Activated CD8-positive, alpha-beta memory T cell treated with anti-CD3 and anti-CD28 coated beads for 1 hour (primary cell): ENCODE measurements around the gene PRKACB.
"Not testable (repeated sequence)": the region's sequence is repeated elsewhere in the genome, so short reads cannot be mapped to it uniquely, and the experiment has no call there.

Source experiments
- DNase-seq, 2 donors: peaks; one replicate each; pipeline ENCODE4 v3.0.0-alpha.2; 2020; ENCODE audit warnings: low read depth in 1 of 2; ENCODE audit errors: extremely low read depth in 1 of 2

The PRKACB gene

DNA sequence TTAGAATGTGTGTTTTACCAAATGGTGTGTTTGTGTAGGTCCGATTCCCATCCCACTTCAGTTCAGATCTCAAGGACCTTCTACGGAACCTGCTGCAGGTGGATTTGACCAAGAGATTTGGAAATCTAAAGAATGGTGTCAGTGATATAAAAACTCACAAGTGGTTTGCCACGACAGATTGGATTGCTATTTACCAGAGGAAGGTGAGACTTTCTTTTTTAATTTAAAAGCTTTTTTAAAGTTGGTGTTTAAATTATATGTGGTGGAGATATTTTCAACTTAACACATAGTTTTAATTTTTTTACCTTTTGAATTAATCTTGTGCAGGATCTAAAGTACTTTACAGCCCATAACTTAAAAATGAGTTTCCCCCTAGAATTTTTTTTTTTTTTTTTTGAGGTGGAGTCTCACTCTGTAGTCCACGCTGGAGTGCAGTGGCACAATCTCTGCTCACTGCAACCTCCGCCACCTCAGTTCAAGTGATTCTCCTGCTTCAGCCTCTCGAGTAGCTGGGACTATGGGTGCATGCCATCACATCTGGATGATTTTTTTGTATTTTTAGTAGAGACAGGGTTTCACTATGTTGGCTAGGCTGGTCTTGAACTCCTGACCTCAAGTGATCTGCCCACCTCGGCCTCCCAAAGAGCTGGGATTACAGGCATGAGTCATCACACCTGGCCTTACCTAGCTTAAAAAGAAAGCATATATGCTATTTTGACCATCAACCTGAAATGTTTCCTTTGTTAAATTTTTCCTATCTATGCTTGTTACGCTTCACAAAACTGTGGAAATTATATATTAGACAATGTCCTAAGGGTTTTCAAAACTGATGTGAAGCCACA, 70.3 kb downstream of the PRKACB start:
- no peak for DNase-seq

GRCh38 chr1:84217239-84217638, 73.2 kb downstream of the PRKACB start:
- DNase-seq, result no peak

DNA sequence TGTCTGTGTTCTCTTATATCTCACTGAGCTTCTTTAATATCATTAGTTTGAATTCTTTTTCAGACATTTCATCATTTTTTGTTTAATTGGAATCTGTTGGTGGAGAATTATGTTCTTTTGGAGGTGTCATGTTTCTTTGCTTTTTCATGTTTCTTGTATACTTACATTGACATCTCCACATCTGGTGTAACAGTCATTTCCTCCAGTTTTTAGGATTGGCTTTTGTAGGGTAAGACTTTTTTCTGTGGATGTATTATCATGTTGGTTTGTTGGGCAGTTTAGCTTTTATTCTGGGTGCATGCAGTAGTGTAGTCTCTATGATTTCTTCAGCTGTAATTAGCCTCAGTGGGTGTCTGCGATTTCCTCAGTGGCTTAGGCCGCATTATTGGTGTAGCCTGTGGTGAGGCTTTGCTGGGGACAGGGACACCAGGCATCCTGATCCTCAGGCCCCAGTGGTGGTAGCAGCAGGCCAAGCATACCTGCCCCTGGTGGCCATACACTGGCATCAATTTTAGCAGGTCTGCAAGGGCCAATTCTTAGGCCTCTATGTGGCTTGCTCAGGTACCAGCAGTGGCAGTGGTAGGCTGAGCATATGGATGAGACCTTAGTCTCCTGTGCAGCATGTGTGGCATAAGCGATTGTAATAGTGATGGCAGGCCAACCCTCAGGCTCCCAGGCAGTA, 79.8 kb downstream of the PRKACB start:
- no peak for DNase-seq

DNA sequence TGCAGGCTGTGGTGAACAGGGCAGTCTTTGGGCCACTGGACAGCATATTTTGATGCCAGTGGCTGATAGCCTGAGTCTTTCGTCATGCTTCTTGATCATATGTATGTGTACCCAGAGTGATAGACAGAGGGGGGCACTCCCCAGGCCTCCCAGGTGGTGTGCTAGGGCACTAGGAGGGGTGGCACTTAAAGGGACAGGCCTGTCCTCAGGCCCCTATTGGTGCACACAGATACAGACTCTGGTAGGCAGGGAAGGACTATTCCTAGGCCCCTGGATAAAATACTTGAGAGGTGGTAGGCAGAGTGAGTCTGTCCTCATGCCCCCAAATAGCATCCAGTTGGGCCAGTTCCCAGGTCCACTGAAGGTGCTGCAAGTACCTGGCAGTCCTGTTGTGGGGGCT, 80.8 kb downstream of the PRKACB start:
- DNase-seq, result no peak

- DNase-seq, result no peak
These were observed 81.6 kb downstream of the PRKACB start for GRCh38 chr1:84225646-84226045.

- DNase-seq, result not testable (repeated sequence)
These were observed 88.6 kb downstream of the PRKACB start for GRCh38 chr1:84232676-84233075.

- no peak for DNase-seq
These were observed 92.2 kb downstream of the PRKACB start for GRCh38 chr1:84236256-84236655.

DNA sequence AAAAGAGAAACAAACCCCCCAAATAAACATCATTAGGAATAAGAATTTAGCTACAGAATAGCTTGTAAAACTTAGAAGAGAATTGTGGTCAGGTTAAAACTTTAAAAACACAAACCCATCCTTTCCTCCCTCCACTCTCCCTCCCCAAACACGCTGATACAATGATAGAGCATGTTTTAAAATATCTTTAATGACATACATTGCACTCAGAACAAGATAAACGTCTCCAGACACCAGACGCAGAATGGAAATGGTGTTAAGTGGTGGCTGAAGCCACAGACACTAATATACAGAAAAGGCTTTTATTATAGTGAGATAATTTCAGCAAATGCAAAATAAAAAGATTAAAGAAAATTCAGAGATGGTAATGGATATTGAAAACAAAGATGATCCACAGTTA, 98.6 kb downstream of the PRKACB start:
- no peak for DNase-seq

GRCh38 chr1:84245563-84245962, 101.5 kb downstream of the PRKACB start:
- no peak for DNase-seq

- DNase-seq, result no peak
These were observed 102.1 kb downstream of the PRKACB start for GRCh38 chr1:84246213-84246612.

DNA sequence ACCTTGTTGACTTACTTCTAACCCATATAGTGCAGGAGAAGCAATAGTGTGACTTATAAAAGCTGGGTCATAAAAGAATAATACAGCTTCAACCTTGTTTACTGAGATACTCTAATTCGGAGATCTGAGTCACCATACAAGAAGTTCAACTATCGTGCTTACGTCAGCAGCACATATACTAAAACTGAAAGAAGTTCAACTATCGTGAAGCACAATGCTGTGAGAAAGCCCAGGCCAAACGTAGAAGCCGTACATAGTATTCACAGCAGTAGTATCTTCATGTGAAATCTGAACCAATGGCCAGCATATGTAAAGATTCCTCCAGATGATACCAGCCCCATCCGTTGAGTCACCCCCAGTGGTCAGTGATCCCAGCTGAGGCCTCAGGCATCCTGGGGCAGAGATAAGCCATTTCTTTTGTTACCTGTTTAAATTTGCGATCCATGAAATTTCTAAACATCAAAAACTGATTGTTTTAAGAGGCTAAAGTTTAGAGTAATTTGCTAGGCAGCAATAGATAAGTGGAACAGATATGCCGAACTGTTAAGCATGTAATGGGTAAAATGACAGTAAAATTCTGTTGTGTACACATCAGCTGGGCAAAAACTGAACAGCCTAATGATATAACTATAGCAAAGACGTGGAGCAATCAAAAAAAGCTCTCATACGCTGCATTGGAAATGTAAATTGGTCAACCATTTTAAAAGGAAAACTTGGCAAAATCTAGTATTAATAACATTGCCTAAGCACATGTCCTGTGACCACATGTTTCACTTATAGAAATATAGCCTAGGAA, 103.6 kb downstream of the PRKACB start:
- DNase-seq, result no peak

DNA sequence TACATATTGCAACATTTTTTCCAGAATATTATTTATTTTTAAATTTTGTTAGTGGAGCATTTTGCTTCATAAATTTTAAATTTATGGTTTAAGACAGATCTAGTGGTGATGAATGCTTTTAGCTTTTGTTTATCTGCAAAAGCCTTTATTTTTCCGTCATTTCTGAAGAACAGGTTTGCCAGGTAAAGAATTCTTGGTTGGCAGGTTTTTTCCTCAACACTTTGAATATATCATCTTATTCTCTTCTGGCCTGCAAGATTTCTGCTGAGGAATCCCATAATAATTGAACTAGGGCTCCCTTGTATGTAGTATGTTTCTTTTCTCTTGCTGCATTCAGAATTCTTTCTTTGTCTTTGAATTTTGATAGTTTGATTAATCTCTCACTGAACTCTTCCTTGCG, 106.6 kb downstream of the PRKACB start:
- no peak for DNase-seq

DNA sequence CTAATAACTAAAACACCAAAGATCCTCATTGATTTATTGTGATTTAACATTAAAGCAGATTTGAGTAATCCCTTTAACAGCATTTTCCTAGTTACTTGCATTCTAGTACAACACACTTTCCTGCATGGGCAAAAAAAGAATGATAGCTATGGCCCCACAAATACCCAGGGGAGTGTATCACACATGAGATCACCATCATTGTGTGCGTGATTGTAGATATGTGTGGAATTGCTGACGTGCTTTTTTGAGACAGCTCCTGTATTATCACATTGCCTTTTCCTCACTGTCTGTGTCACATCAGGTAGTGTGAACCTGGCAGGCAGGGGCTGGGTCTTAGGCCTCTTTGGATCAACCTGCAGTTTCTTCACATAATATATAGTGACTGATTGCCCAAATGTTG, 109.0 kb downstream of the PRKACB start:
- no peak for DNase-seq

GRCh38 chr1:84253891-84254290, 109.8 kb downstream of the PRKACB start:
- DNase-seq, result no peak

- DNase-seq, result no peak
These were observed 110.7 kb downstream of the PRKACB start for GRCh38 chr1:84254703-84255238.

DNA sequence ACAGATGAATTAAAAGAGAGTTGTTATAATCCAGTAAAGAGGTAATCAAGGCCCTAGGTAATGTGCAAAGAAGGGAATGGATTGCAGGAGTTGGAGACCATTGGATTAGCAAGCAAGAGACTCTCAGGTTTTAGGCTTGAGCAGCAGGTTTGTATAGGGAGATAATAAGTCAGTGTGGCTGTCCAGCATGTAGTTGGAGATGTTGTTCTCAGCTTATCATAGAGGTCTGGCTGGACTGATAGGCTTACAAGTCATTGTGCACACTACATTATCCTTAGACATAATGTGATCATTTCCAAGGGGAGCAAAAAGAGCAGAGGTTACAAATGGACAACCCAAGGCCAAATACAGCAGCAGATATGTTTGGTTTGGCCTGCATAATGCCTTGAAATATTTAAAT, 111.5 kb downstream of the PRKACB start:
- DNase-seq, result no peak

GRCh38 chr1:84257617-84258016, 113.5 kb downstream of the PRKACB start:
- no peak for DNase-seq

- DNase-seq, result no peak
These were observed 115.3 kb downstream of the PRKACB start for GRCh38 chr1:84259376-84259775.

DNA sequence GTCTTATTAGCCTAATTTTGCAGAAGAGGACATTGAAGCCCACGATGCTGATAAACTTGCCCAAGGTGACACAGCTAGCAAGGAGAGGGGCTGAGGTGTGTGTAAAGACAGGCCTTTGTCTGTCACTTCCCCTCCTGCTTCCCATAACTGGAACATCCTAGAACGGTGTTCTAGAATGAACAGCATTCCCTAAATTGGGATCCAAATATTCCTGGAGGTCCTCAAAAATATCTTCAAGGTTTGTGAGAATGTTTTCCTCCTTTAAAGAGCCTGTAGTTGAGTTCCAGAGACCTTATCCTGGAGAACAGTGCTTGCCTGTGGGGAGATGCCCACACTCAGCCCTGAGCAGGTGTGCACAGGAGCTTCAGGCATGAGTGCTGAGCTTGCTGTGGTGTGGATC, 115.9 kb downstream of the PRKACB start:
- DNase-seq, result no peak

GRCh38 chr1:84260852-84261518, 116.9 kb downstream of the PRKACB start:
- no peak for DNase-seq

GRCh38 chr1:84264961-84265360, 120.9 kb downstream of the PRKACB start:
- no peak for DNase-seq
